ENCODE measurements around the gene TIMP4. TPM values are rescaled to one million over a fixed set of nuclear protein-coding genes. Genes with fewer than 3 reads are reported as not detected.

TIMP4 gene
- polyA plus RNA-seq, 3 donors, result 0.04 TPM; not detected in 2

DNA sequence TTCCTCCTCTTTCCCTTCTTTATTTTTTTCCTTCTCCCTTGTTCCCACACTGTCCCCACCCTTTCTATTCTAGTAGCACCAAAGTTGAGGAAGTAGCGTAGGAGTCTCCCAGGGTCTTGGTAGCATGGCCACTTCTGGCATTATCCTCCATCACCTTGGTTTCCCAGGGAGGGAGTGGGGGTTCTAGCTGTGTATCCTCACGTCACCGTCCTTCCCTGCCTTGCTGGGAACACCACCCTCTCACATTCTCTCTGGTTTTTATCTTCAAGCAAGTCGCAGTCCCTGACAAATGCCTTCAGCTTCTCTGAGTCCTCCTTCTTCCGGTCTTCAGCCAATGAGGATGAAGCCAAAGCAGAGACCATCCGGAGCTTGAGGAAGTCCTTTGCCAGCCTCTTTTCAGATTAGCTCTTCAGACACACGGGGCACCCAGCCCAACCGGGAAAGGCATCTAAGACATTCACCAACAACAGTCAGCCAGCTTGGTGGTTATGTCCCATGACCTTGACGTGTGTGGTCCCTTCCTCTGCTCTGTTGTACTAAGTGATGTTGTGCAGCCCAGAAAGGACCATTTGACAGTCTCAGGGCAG is 31.6 kb upstream of the TIMP4 start:
- H3K27me3 Mint-ChIP-seq (ENCODE audit: low read depth in 3 of 3), result peaks cover 0 to 7% (median 0%) of the 10 kb centered on the region in 3 donors
- Histone ChIP-seq H3K9me3 (replicated peaks in 1 of 2; ENCODE audit: control insufficient read depth in 1 of 2, insufficient read depth in 1 of 2, low read length in 2 of 2) (no peaks in the 10 kb centered on the region), H3K9ac (ENCODE audit: insufficient read depth, low read length, poor library complexity, severe bottlenecking) (no peak overlapping the region), H3K27ac (ENCODE audit: low read depth in 1 of 2, low read length in 2 of 2) (peak overlapping the region in 1 of 2 donors; percentile 35), H3K4me3 (replicated peaks in 1 of 3; ENCODE audit: low read depth in 2 of 3, low read length in 3 of 3) (no peak overlapping the region), H3K36me3 (replicated peaks in 1 of 2; ENCODE audit: control insufficient read depth in 1 of 2, insufficient read depth in 2 of 2, low read length in 2 of 2) (no peaks in the 10 kb centered on the region), H3K4me2 (replicated peaks; ENCODE audit: extremely low read depth, low read length, poor library complexity, severe bottlenecking) (no peak overlapping the region), H3K4me1 (ENCODE audit: control insufficient read depth in 1 of 2, insufficient read depth in 2 of 2, low read length in 2 of 2) (peaks cover 93 to 97% of the 10 kb centered on the region in 2 donors), H3K79me2 (ENCODE audit: insufficient read depth, low read length) (no peaks in the 10 kb centered on the region), H4K20me1 (ENCODE audit: insufficient read depth, low read length) (no peaks in the 10 kb centered on the region), H3K27me3 (ENCODE audit: control insufficient read depth in 2 of 2, insufficient read depth in 2 of 2, low read length in 2 of 2) (no peaks in the 10 kb centered on the region), H2AFZ (ENCODE audit: insufficient read depth, low read depth, low read length, poor library complexity, severe bottlenecking) (no peak overlapping the region)
- intact Hi-C loops (cut with micrococcal nuclease), result loop anchor here in 1 of 2 donors (5.0 to 10.0 kb wide), 4 partner anchors 112 to 267 kb away; no protein-coding TSS in a partner anchor
- no peak for DNase-seq
- H3K4me3 Mint-ChIP-seq, result peak overlapping the region in 1 of 2 donors; percentile 35
- peak overlapping the region in 6 of 7 donors; percentile 38 to 100 (median 87) for H3K27ac Mint-ChIP-seq
- H3K36me3 Mint-ChIP-seq, result peaks cover 0 to 2% of the 10 kb centered on the region in 2 donors
- H3K4me1 Mint-ChIP-seq, result peaks cover 93% of the 10 kb centered on the region
- H3K9me3 Mint-ChIP-seq, result no peaks in the 10 kb centered on the region
- TF ChIP-seq, protein P1, sequence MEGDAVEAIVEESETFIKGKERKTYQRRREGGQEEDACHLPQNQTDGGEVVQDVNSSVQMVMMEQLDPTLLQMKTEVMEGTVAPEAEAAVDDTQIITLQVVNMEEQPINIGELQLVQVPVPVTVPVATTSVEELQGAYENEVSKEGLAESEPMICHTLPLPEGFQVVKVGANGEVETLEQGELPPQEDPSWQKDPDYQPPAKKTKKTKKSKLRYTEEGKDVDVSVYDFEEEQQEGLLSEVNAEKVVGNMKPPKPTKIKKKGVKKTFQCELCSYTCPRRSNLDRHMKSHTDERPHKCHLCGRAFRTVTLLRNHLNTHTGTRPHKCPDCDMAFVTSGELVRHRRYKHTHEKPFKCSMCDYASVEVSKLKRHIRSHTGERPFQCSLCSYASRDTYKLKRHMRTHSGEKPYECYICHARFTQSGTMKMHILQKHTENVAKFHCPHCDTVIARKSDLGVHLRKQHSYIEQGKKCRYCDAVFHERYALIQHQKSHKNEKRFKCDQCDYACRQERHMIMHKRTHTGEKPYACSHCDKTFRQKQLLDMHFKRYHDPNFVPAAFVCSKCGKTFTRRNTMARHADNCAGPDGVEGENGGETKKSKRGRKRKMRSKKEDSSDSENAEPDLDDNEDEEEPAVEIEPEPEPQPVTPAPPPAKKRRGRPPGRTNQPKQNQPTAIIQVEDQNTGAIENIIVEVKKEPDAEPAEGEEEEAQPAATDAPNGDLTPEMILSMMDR (IDR thresholded peaks at IDR 0.05), result no peak
- 100% methylated on average over 4 of the region's 9 CpGs for WGBS (ENCODE audit: insufficient coverage)

DNA sequence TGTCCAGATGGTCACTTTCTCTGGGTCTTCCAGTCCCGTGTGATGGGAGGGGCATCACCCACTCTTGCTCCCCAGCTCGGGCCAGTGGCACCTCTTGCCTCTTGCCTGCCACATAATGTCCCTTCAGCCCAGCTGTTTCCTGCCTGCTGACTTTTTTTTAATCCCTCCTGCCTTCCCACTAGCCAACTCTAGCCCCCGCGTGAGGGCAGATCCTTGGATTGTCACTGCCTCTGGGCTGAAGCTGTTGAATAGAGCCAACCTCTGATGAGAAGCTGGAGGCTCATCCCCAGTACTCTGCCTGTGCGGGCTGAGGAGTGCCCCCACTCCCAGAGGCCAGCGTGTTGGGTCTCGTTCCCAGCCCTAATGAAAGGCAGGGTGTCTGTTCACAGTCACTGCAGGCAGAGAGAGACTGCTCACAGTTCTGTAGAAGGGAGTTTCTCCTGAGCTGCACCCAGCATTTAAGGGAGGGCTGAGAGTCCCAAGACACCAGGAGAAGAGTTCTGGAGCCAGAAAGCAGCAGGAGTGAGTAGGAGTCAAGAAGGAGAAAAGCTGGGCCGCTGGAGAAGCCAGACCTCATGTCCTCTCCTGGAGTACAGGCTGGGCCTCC is 30.1 kb upstream of the TIMP4 start:
- intact Hi-C loops (cut with micrococcal nuclease), result loop anchor here in 1 of 2 donors (10.0 kb wide), 1 partner anchor 206 kb away; no protein-coding TSS in a partner anchor
- H3K4me3 ChIP-seq (replicated peaks in 1 of 3; ENCODE audit: low read depth in 2 of 3, low read length in 3 of 3), result peak overlapping the region in 1 of 3 experiments; percentile 69
- no peak overlapping the region for H2AFZ ChIP-seq (ENCODE audit: insufficient read depth, low read depth, low read length, poor library complexity, severe bottlenecking)
- peaks cover 78 to 82% of the 10 kb centered on the region in 2 donors for H3K4me1 ChIP-seq (ENCODE audit: control insufficient read depth in 1 of 2, insufficient read depth in 2 of 2, low read length in 2 of 2)
- H3K27ac ChIP-seq (ENCODE audit: low read depth in 1 of 2, low read length in 2 of 2), result peak overlapping the region; percentile 97 to 98
- H3K36me3 ChIP-seq (replicated peaks in 1 of 2; ENCODE audit: control insufficient read depth in 1 of 2, insufficient read depth in 2 of 2, low read length in 2 of 2), result no peaks in the 10 kb centered on the region
- Mint-ChIP-seq H3K4me1 (peaks cover 83% of the 10 kb centered on the region), H3K4me3 (peak overlapping the region; percentile 41 to 93), H3K27me3 (ENCODE audit: low read depth in 3 of 3) (peaks cover 0 to 6% (median 0%) of the 10 kb centered on the region in 3 donors), H3K27ac (peak overlapping the region; percentile 98 to 100 (median 100)), H3K9me3 (no peaks in the 10 kb centered on the region), H3K36me3 (peaks cover 0 to 2% of the 10 kb centered on the region in 2 donors)
- H4K20me1 ChIP-seq (ENCODE audit: insufficient read depth, low read length), result no peaks in the 10 kb centered on the region
- no peaks in the 10 kb centered on the region for H3K9me3 ChIP-seq (replicated peaks in 1 of 2; ENCODE audit: control insufficient read depth in 1 of 2, insufficient read depth in 1 of 2, low read length in 2 of 2)
- H3K27me3 ChIP-seq (ENCODE audit: control insufficient read depth in 2 of 2, insufficient read depth in 2 of 2, low read length in 2 of 2), result no peaks in the 10 kb centered on the region
- DNase-seq, result peak in 1 of 3 donors; percentile 22
- H3K4me2 ChIP-seq (replicated peaks; ENCODE audit: extremely low read depth, low read length, poor library complexity, severe bottlenecking), result peak overlapping the region; percentile 75
- TF ChIP-seq, protein P1 (IDR thresholded peaks at IDR 0.05), result no peak
- no peaks in the 10 kb centered on the region for H3K79me2 ChIP-seq (ENCODE audit: insufficient read depth, low read length)
- 59% methylated on average over 5 of the region's 8 CpGs for WGBS (ENCODE audit: insufficient coverage)
- peak overlapping the region; percentile 76 for H3K9ac ChIP-seq (ENCODE audit: insufficient read depth, low read length, poor library complexity, severe bottlenecking)
